ENCODE data around the gene KCNH3. TPM values are rescaled to one million over a fixed set of nuclear protein-coding genes. Genes with fewer than 3 reads are reported as not detected.

Gene KCNH3
- total and polyA plus RNA-seq, 2 of the 8 experiments (the other 6 are each of a cell fraction or from before 2014, with no cell fraction given), result 0.24 to 0.50 TPM

GRCh38 chr12:49519574-49519936, 19.3 kb upstream of the KCNH3 start:
- no peak overlapping the region for H2AFZ ChIP-seq (ENCODE audit: low read length)
- no peak overlapping the region for H3K4ac ChIP-seq (replicated peaks; ENCODE audit: insufficient read length, low read depth, low read length)
- H3K18ac ChIP-seq (ENCODE audit: extremely low read depth, low read length), result no peak overlapping the region
- ChIA-PET CTCF (ENCODE audit: partially characterized antibody) (interaction anchor here (0.6 to 18.6 kb wide), 5 partner anchors 42 to 461 kb away, joined by 3 to 538 read pairs (median 5); partner anchors contain the start of genes DNAJC22 and SPATS2), POLR2A (ENCODE audit: partially characterized antibody) (no interaction called here)
- H2BK20ac ChIP-seq (ENCODE audit: low read length), result no peak overlapping the region
- no peak overlapping the region for H4K91ac ChIP-seq (replicated peaks; ENCODE audit: insufficient read length, low read length)
- peaks cover 0 to 5% (median 2%) of the 10 kb centered on the region in 4 experiments; a peak in 3 of 8 replicates for H3K36me3 ChIP-seq (ENCODE audit: control insufficient read depth in 2 of 4, insufficient read depth in 4 of 4, low read length in 3 of 4)
- H4K5ac ChIP-seq (ENCODE audit: insufficient read length, low read depth, low read length), result no peak overlapping the region
- no peaks in the 10 kb centered on the region for H4K20me1 ChIP-seq (replicated peaks in 1 of 2; ENCODE audit: control insufficient read depth in 1 of 2, insufficient read depth in 2 of 2, low read length in 2 of 2)
- FAIRE-seq (no peak), DNase-seq (ENCODE audit: low read depth in 1 of 2, low spot score in 2 of 2) (no peak)
- no peak overlapping the region for H2AK5ac ChIP-seq (ENCODE audit: low read depth, low read length)
- no peak overlapping the region for H3K23ac ChIP-seq (ENCODE audit: insufficient read length)
- H3K56ac ChIP-seq (replicated peaks; ENCODE audit: insufficient read length, low read depth, low read length), result no peak overlapping the region
- H3K27me3 ChIP-seq (replicated peaks in 1 of 4; ENCODE audit: control insufficient read depth in 3 of 4, extremely low read depth in 1 of 4, insufficient read depth in 3 of 4, low read length in 3 of 4), result no peaks in the 10 kb centered on the region
- H4K8ac ChIP-seq (ENCODE audit: extremely low read depth, insufficient read depth, low read length), result no peak overlapping the region
- no peak overlapping the region for H3K4me2 ChIP-seq (ENCODE audit: insufficient read depth in 1 of 2, low read depth in 2 of 2, low read length in 2 of 2)
- no peaks in the 10 kb centered on the region for H3K4me1 ChIP-seq (replicated peaks in 1 of 4; ENCODE audit: control insufficient read depth in 3 of 4, insufficient read depth in 4 of 4, low read length in 3 of 4)
- H2BK120ac ChIP-seq (replicated peaks; ENCODE audit: low read depth, low read length), result no peak overlapping the region
- no peak overlapping the region for H2BK5ac ChIP-seq (ENCODE audit: low read depth, low read length)
- H3K9ac ChIP-seq (replicated peaks in 1 of 4; ENCODE audit: extremely low read depth in 1 of 4, low read depth in 3 of 4, low read length in 3 of 4), result no peak overlapping the region
- no peak overlapping the region for H2BK12ac ChIP-seq (ENCODE audit: low read depth, low read length)
- no peaks in the 10 kb centered on the region for H3K9me3 ChIP-seq (ENCODE audit: insufficient read depth in 2 of 2, low read depth in 1 of 2, low read length in 1 of 2)
- H3K14ac ChIP-seq (ENCODE audit: insufficient read length), result no peak overlapping the region
- no peak overlapping the region for H3K27ac ChIP-seq (ENCODE audit: low read depth, low read length)
- 86% methylated on average over 5 of the region's 5 CpGs; no CpG with 5 or more reads in 1 of the 2 experiments for WGBS, 2 experiments (ENCODE audit: extremely low coverage in 1 of 2, insufficient coverage in 1 of 2, insufficient read length in 1 of 2, insufficient replicate concordance in 2 of 2, low coverage in 1 of 2, low lambda C conversion rate in 2 of 2, missing lambda C conversion rate in 1 of 2)
- H3K79me1 ChIP-seq (ENCODE audit: low read depth, low read length), result no peaks in the 10 kb centered on the region
- no peaks in the 10 kb centered on the region for H3K79me2 ChIP-seq (ENCODE audit: control insufficient read depth in 1 of 2, insufficient read depth in 2 of 2, low read length in 2 of 2)
- H3K23me2 ChIP-seq (ENCODE audit: low read depth, low read length), result no peaks in the 10 kb centered on the region
- no peak overlapping the region for H3K4me3 ChIP-seq (ENCODE audit: extremely low read depth in 1 of 4, insufficient read depth in 2 of 4, low read depth in 3 of 4, low read length in 4 of 4)
- H2BK15ac ChIP-seq (ENCODE audit: low read length), result no peak overlapping the region
- TF ChIP-seq SIX5 (IDR thresholded peaks at IDR 0.05; ENCODE audit: low read depth, low read length) (no peak), SIN3A (conservative IDR thresholded peaks at IDR 0.05 in 1 of 2, IDR thresholded peaks at IDR 0.05 in 1 of 2; ENCODE audit: low read depth in 1 of 2, low read length in 2 of 2) (no peak), KDM1A (IDR thresholded peaks at IDR 0.05; ENCODE audit: borderline replicate concordance, low read length) (no peak), CREB1 (IDR thresholded peaks at IDR 0.05) (no peak), BACH1 (IDR thresholded peaks at IDR 0.05; ENCODE audit: low read length) (no peak), CEBPB (IDR thresholded peaks at IDR 0.05; ENCODE audit: low read depth, low read length) (no peak), RBBP5 (IDR thresholded peaks at IDR 0.05; ENCODE audit: borderline replicate concordance, low read depth, low read length) (no peak), GABPA (IDR thresholded peaks at IDR 0.05; ENCODE audit: borderline replicate concordance, insufficient read depth, low read length) (no peak), KDM4A (IDR thresholded peaks at IDR 0.05; ENCODE audit: low read depth, low read length, severe bottlenecking) (no peak), TAF7 (optimal IDR thresholded peaks at IDR 0.05; ENCODE audit: borderline replicate concordance, low read depth, low read length) (no peak), CTBP2 (IDR thresholded peaks at IDR 0.05; ENCODE audit: borderline replicate concordance, insufficient read depth, insufficient read length, low read length) (no peak), EGR1 (IDR thresholded peaks at IDR 0.05; ENCODE audit: borderline replicate concordance, low read depth, low read length) (no peak), POU5F1 (IDR thresholded peaks at IDR 0.05; ENCODE audit: low read depth, low read length) (no peak), GTF2F1 (IDR thresholded peaks at IDR 0.05; ENCODE audit: borderline replicate concordance, low read depth, low read length) (no peak)

Data from H1 (cell line).